C4-2B (cell line): ENCODE data around the gene TUSC2.

ENCODE experiments used
- H3K27ac ChIP-seq: fragments of 450-650 bp; 2 replicates; pipeline ENCODE4 v1.5.1; 2017
- CTCF ChIP-seq: fragments of 450-650 bp; conservative IDR thresholded peaks from 2 replicates; pipeline ENCODE4 v1.5.1; 2017; ENCODE audit warnings: mild to moderate bottlenecking
- ZFX ChIP-seq: fragments of 450-650 bp; IDR thresholded peaks from 2 replicates; pipeline ENCODE4 v1.6.1; 2017

TUSC2 gene

DNA sequence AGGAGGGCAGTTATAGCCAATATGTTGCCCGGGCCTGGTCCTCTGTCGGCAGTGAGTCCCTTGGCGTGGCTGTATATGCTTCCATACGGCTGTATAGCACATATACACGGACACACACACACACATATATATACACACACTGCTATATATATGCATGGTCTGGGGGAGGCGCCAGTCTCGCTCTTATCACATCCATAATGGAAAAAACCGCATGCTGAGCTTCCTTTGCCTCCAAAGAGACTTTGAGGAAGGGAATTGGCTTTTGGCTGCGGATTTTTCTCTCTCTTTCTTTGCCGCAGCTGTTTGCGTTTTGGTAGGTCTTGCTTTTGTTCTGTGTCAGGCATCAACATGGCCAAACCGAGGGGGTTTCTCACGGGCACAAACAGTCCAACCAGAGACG, 42.6 kb upstream of the TUSC2 start:
- no peak overlapping the region for H3K27ac ChIP-seq
- TF ChIP-seq CTCF (no peak; the same call in 1 of the 2 replicates), ZFX (no peak)

GRCh38 chr3:50369012-50369670, 41.1 kb upstream of the TUSC2 start:
- H3K27ac ChIP-seq, result no peak overlapping the region

GRCh38 chr3:50365842-50366220, 37.8 kb upstream of the TUSC2 start:
- H3K27ac ChIP-seq, result peak overlapping the region; percentile 66
- no peak for TF ChIP-seq CTCF
- no peak for TF ChIP-seq ZFX

More at GRCh38 chr3:50369012-50369670, 41.1 kb upstream of the TUSC2 start:
- TF ChIP-seq ZFX, result no peak
- no peak for TF ChIP-seq CTCF

GRCh38 chr3:50365080-50365841, 37.2 kb upstream of the TUSC2 start:
- no peak for TF ChIP-seq ZFX
- no peak; the same call in 1 of the 2 replicates for TF ChIP-seq CTCF
- peak overlapping the region; percentile 66 for H3K27ac ChIP-seq

GRCh38 chr3:50364573-50365079, 36.6 kb upstream of the TUSC2 start:
- no peak overlapping the region for H3K27ac ChIP-seq
- no peak for TF ChIP-seq CTCF
- no peak for TF ChIP-seq ZFX

GRCh38 chr3:50359760-50360110, 31.7 kb upstream of the TUSC2 start:
- TF ChIP-seq CTCF (no peak), ZFX (no peak)
- H3K27ac ChIP-seq, result peak overlapping the region; percentile 95; the same call in 1 of the 2 replicates
